HG03039 (cell line): ENCODE measurements around the gene ERBB4.
"Not testable (repeated sequence)": the region's sequence is repeated elsewhere in the genome, so short reads cannot be mapped to it uniquely, and the experiment has no call there.

Source experiments
- ATAC-seq: cut with Tn5 transposase; IDR thresholded peaks from one replicate; pipeline ENCODE4 v1.9.1; 2021; ENCODE audit warnings: mild to moderate bottlenecking, moderate library complexity; ENCODE audit not compliant: unreplicated experiment

ERBB4 gene

DNA sequence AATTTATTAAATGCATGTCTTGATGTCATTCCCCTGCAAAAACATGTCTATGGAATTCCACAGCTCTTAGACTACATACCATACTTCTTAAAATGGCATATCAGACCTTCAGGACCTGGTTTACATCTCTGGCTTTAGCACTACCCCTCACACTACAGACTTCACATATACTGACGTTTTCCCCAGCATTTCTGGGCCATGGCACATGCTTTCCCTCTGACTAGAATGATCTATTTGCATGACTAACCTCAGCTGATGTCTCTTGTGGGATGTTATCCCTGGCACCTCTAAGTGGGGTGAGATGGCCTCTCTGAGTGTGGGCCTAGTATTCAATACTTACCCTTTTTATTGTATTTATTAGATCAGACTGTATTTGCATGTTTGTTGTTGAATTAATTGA lies 381.6 kb downstream of the ERBB4 start:
- ATAC-seq: no peak

DNA sequence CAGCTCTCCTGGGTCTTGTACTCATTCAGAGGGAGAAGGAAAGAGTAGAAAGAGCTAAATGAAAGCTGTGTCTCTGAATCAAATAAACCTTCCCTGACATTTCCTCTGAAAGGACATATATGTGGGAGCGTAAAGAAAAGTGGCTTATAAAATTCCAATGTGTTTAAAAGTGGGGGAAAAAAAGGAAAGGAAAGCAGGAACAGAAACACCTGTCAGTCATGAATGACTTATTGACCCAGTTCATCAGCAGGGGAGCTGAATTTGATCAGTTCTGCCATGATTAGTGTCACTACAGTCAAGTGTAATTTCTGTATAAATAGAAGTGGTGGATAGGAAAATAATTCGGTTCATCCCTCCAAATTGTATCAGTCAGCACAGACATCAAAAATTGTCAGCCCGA lies 382.5 kb downstream of the ERBB4 start:
- no peak for ATAC-seq

GRCh38 chr2:212154477-212154878 lies 384.1 kb downstream of the ERBB4 start:
- no peak for ATAC-seq

DNA sequence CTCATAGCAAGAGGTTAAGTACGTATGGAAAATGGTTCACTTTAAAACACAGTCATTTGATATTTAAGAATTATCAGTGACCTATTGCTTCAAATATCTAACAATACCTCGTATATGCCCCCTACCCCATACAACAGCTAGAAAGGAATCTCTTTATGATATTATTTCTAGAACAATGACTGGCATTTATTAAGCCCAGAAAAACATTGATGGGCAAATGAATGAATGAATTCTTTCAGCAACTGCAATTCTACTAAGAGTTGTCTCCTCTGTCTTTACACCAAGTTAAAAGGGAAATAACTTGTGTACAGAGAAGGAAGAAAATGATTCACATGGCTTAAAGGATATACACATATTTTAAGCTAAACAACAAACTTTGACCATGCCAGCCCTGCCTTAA lies 384.7 kb downstream of the ERBB4 start:
- no peak for ATAC-seq

DNA sequence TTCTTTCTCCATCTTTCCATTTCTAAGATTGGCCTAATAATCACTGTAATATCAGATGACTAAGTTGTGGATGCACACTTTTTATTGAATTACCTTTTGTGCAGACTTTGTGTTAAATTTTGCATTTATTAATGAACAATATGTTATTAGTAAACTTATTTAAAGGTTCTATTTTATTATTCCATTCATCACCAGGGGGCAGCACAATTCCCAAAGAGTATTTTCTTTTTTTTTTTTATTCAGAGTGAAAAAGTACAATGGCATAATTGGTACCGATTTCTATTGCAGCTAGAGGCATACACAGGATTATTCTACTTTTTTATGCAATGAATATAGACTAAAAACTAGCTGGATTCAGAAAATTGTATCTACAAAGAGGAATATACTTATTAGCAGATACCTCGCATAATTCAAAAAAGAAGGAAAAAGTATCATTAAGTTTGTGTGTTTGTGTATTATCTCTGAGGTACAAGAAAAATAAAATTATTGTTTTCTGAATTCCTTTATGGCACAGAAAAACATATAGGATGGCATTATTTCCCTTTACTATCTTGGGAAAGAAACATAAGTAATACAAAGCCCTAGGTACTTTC lies 390.6 kb downstream of the ERBB4 start:
- ATAC-seq: no peak

DNA sequence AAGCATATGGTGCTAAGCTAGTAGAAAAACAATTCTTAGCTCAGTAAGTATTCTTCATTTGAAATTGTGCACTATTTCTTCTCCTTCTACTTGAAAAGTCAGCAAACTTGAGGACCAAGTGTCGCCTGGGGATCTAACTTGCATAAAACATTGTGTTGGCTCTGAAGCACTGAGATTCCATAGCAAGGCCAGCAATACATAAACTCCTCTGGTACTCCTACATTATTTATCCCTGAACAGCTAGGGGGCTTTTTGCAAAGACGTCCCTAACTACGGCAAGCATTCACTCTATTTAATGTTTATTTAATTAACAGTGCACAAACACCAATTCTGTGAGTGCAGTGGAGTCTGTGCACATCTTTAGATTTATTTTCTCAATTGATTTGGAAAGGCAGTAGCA lies 392.2 kb downstream of the ERBB4 start:
- no peak for ATAC-seq

DNA sequence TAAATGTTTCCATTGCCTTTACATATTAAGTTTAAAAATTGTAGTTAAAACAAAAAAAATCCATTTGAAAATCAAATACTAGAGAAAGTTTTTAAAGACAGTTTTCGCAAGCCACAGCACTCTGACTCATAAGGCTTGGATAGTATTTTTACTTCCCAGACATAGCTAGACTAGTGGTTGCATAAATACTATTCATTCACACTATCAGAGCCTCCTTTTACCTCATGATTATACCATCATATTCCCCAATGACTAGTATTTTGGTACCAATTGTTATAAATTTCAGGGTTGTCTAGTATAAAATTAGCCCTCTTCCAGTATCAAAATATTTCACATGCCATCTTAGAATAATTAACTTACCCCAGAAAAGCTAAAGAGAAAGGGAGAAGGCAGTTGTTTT lies 393.5 kb downstream of the ERBB4 start:
- ATAC-seq: no peak

DNA sequence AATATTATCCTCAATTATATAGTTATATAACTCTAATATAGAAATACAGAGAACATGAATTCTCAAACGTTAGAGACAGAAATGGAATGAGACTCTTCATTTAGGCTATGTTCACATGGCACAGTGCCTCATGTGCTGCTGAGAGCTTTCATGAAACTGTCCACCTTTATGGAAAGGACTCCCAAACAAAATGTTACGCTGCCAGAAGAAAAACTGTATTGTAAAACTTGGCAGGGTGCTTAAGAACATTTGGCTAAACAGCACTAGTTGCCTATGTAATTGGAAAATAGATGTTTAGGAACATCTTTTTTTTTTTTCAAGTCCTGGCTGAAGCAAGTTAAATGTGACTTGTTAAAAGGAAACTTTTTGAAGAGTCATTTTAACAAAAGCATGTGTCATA lies 396.0 kb downstream of the ERBB4 start:
- no peak for ATAC-seq

GRCh38 chr2:212141499-212141898 lies 397.1 kb downstream of the ERBB4 start:
- no peak for ATAC-seq

GRCh38 chr2:212136216-212136795 lies 402.3 kb downstream of the ERBB4 start:
- no peak for ATAC-seq

DNA sequence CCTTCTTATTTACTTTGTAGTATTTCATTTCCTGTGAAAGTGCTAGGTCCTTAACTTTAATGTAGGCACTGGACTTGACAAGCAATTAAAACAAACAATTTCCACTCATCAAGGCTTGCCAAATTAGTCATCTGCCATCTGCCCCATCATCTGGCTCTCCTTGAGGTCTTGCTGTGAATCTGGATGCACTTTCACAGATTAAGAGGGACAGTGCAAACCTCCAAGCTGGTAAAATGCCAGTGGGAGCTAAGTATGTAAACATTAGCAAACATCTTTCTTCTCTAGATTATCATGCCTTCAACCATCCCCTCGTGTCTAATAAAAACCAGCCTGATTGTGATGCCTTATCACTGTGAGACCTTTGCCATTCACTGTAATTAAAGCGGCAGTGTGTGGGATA lies 402.9 kb downstream of the ERBB4 start:
- no peak for ATAC-seq

- no peak for ATAC-seq
These were observed 405.3 kb downstream of the ERBB4 start for GRCh38 chr2:212133337-212133736.

DNA sequence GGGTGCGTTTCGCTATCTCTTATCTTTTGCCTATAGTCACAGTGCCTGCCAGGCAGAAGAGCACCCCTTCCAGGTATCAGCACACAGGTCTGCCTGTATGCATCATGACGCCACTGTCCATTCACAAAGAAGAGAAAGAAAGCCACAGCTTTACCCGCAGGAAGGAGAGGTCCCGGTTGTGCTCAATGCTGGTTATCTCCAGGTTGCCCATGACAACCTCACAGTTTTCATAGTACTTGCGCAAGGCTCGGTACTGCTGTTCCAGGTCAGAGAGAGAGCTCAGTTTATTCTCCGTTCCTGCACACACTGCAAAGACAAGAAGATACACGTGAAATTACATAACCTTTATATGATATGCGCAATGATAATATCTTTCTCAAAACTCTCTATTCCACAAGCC lies 414.0 kb downstream of the ERBB4 start:
- ATAC-seq: no peak

- ATAC-seq: no peak
These were observed 419.0 kb downstream of the ERBB4 start for GRCh38 chr2:212119591-212119990.

DNA sequence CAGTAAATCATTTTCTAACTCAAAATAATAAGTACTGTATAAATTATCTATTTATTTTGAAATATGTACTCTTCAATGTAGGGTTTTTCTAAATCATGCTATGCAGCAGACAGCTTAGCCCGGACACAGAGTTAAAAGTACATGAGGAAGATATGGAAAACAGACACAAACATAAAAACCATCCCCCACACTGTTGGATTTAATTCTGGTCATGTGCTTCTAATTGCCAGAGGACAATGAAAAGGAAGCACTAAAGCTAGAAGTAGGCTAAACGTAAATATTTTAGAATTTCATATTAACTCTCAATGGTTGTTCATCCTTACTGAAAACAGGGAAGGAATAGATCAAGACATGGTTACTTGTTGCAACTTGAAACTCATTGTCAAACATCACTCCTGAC lies 420.7 kb downstream of the ERBB4 start:
- ATAC-seq: no peak

GRCh38 chr2:212114489-212114888 lies 424.1 kb downstream of the ERBB4 start:
- ATAC-seq: no peak

DNA sequence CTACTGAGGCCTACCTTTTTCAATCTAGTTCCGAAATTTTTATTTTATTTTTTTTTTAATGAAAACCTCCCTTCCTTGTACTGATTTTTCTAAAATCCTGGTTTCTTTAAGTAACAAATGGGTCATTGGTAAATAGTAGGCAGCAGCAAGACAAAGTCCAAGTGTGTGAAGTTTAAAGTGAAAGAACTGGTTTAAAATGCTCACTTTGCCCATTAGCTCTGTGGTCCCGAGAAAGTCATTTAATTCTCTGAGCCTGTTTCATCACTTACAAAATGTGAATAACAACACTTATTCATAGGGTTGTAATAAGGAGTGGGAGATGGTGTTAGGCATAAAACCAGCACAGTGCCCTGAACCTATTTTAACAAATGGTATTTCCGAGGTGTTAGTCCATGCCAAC lies 426.2 kb downstream of the ERBB4 start:
- no peak for ATAC-seq

DNA sequence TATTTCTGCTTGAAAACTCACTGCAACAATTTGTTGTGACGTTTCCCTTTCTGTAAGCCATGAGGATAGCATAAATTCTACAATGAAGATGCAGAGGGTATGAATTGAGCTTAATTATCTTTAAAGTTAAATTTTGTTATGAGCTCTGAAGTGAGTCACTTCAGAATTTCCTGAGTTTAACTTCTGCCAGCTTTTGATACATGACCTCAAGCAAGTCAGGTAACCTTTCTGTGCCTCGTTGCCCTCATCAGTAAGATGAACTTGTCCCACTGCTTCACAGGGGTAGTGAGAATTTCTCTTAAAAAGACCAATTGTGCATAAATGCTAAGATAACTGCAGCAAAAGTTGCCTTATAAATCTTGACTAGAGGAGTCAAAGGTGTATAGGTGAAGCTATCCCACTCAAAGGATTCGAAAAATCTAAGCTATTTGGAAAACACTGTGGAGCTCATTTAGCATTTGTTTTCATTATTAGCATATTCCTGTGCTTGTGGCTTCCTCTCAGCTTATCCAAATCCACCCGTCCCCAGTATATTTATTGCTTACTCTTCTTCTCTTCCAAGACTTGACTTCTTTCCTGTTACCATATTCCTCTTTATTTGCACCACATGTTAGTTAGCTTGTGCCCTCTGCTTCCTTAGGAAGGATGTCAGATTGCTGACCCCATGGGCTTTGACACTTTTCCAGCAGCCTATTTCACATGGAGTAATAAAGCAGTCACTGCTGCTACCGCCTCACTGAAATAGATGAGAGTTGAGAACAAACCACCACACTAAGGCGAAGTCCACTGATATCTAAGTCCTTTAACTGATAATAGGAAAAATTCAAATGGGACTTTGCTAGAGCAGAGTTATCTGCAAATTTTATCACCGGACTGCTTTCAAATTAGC lies 428.6 kb downstream of the ERBB4 start:
- no peak for ATAC-seq

DNA sequence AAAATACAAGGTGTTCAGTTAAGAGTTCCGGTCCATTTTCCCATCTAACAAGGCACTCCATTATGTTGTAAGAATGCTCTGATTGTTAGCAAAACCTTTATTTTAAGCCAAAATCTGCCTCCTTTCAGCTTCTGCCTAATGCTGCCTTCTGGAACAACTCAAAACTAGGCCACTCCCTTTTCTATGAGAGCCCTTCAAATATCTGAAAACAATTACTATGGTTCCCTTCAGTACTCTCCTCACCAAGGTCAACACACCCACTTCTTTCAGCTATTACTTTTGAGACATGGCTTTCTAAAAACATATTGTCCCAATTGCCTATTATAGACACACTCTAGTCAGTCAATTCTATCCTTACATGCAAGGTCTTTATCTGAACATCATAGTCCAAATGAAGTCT lies 429.4 kb downstream of the ERBB4 start:
- no peak for ATAC-seq

DNA sequence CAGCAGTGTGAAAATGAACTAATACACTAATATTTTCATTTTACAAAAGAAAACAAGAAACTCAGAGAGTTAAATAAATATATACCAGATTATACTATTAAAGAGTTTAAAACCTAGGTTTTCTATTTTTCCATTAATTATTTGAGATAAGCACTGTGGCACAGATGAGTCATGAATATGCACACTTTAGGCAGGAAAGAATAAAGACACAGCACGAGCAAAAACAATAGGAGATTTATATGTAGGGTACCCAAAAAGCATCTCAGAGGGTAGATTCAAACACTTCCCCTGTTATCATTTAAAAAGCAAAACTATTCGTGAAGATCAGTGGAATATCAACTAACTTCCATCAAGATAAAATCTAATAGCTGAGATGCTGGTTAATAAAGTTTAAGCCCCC lies 430.6 kb downstream of the ERBB4 start:
- no peak for ATAC-seq

- no peak for ATAC-seq
These were observed 431.6 kb downstream of the ERBB4 start for GRCh38 chr2:212107014-212107413.

DNA sequence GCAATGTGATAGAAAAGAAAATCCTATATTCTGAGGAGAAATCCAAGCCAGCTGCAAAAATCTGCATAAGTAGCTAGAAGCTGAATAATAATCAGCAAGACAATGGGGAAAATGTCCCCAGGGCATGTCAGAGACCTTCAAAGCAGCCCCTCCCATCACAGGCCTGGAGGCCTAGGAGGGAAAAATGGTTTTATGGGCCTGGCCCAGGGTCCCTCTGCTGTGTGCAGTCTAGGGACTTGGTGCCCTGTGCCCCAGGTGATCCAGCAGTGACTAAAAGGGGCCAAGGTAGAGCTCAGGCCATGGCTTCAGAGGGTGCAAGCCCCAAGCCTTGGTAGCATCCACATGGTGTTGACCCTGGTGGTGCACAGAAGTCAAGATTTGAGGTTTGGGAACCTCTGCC lies 432.1 kb downstream of the ERBB4 start:
- not testable (repeated sequence) for ATAC-seq
